GM18511 (cell line): ENCODE data around the gene ME3.

ENCODE experiments used
- ATAC-seq: cut with Tn5 transposase; IDR thresholded peaks from one replicate; pipeline ENCODE4 v1.9.1; 2021; ENCODE audit warnings: mild to moderate bottlenecking, moderate library complexity; ENCODE audit not compliant: unreplicated experiment

The ME3 gene

GRCh38 chr11:86672007-86672621 is at the start of gene ME3:
ME3 (minus strand) TSS chr11:86672616.
- peak; percentile 75 for ATAC-seq

GRCh38 chr11:86722006-86722405 is 49.6 kb upstream of the ME3 start:
- no peak for ATAC-seq

- no peak for ATAC-seq
These were observed 48.1 kb upstream of the ME3 start for GRCh38 chr11:86720546-86720945.

- ATAC-seq: no peak
These were observed 47.5 kb upstream of the ME3 start for GRCh38 chr11:86719781-86720463.

GRCh38 chr11:86718999-86719398 is 46.6 kb upstream of the ME3 start:
- ATAC-seq: no peak

- no peak for ATAC-seq
These were observed 46.1 kb upstream of the ME3 start for GRCh38 chr11:86718521-86718920.

- ATAC-seq: no peak
These were observed 45.5 kb upstream of the ME3 start for GRCh38 chr11:86717817-86718501.

GRCh38 chr11:86715611-86716010 is 43.2 kb upstream of the ME3 start:
- no peak for ATAC-seq

- ATAC-seq: no peak
These were observed 41.1 kb upstream of the ME3 start for GRCh38 chr11:86713552-86713951.

- no peak for ATAC-seq
These were observed 38.5 kb upstream of the ME3 start for GRCh38 chr11:86710936-86711335.

GRCh38 chr11:86708669-86709068 is 36.3 kb upstream of the ME3 start:
- ATAC-seq: no peak

GRCh38 chr11:86706338-86707131 is 34.1 kb upstream of the ME3 start:
- no peak for ATAC-seq

- no peak for ATAC-seq
These were observed 32.3 kb upstream of the ME3 start for GRCh38 chr11:86704710-86705109.

GRCh38 chr11:86703987-86704386 is 31.6 kb upstream of the ME3 start:
- no peak for ATAC-seq

- ATAC-seq: no peak
These were observed 30.0 kb upstream of the ME3 start for GRCh38 chr11:86702220-86702983.

GRCh38 chr11:86699040-86699791 is 26.8 kb upstream of the ME3 start:
- ATAC-seq: no peak

- ATAC-seq: no peak
These were observed 26.2 kb upstream of the ME3 start for GRCh38 chr11:86698639-86699038.

- ATAC-seq: no peak
These were observed 24.0 kb upstream of the ME3 start for GRCh38 chr11:86696451-86696850.

GRCh38 chr11:86696004-86696403 is 23.6 kb upstream of the ME3 start:
- ATAC-seq: no peak

- no peak for ATAC-seq
These were observed 23.0 kb upstream of the ME3 start for GRCh38 chr11:86695373-86695772.
